Measurements from ENCODE around the gene IGFL2. TPM values are rescaled to one million over a fixed set of nuclear protein-coding genes. Genes with fewer than 3 reads are reported as not detected.

Gene IGFL2
- total and polyA plus RNA-seq, 9 of the 15 experiments (the other 6 are each of a cell fraction or from before 2014, with no cell fraction given) = 0.42 to 1.7 (median 0.75) TPM; not detected in 2

GRCh38 chr19:46134527-46134926 is 13.5 kb upstream of the IGFL2 start:
- Histone ChIP-seq H4K20me1 (replicated peaks; ENCODE audit: control insufficient read depth, insufficient read depth, low read length) (0 out of 2 replicates have a peak, but pooled peaks cover 4% of the 10 kb centered on the region), H3K9me1 (ENCODE audit: control insufficient read depth, insufficient read depth, low read length) (no peaks in the 10 kb centered on the region), H3K4me3 (no peak overlapping the region), H3K9ac (ENCODE audit: insufficient read depth in 1 of 2, low read depth in 2 of 2, low read length in 2 of 2) (no peak overlapping the region), H2AFZ (ENCODE audit: low read depth, low read length) (no peak overlapping the region), H3K79me2 (ENCODE audit: control insufficient read depth, insufficient read depth, low read length) (no peaks in the 10 kb centered on the region), H3K27me3 (ENCODE audit: control insufficient read depth in 2 of 2, insufficient read depth in 2 of 2, low read length in 2 of 2) (peaks cover 0 to 17% of the 10 kb centered on the region in 2 experiments; a peak in 3 of 5 replicates), H3K27ac (ENCODE audit: extremely low read depth, low read depth, low read length) (no peak overlapping the region), H3K4me2 (ENCODE audit: insufficient read depth, low read length) (no peak overlapping the region), H3K4me1 (replicated peaks in 1 of 2; ENCODE audit: control insufficient read depth in 2 of 2, insufficient read depth in 2 of 2, low read length in 2 of 2) (no peaks in the 10 kb centered on the region; a peak in 1 of 5 replicates), H3K9me3 (replicated peaks; ENCODE audit: control insufficient read depth, insufficient read depth, low read depth, low read length) (no peaks in the 10 kb centered on the region), H3K36me3 (ENCODE audit: control insufficient read depth, insufficient read depth, low read length) (no peaks in the 10 kb centered on the region)
- TF ChIP-seq ARID3A (IDR thresholded peaks at IDR 0.05; ENCODE audit: borderline replicate concordance, low read depth, low read length) (no peak), FIP1L1 (IDR thresholded peaks at IDR 0.05; ENCODE audit: low read depth, low read length, poor library complexity, severe bottlenecking) (no peak), SREBF2 (CRISPR knock-in tag; IDR thresholded peaks at IDR 0.05) (no peak), ZNF277 (CRISPR knock-in tag; IDR thresholded peaks at IDR 0.05; ENCODE audit: borderline replicate concordance) (no peak), ZNF146 (CRISPR knock-in tag; IDR thresholded peaks at IDR 0.05; ENCODE audit: unreplicated experiment) (no peak), KDM5B (IDR thresholded peaks at IDR 0.05; ENCODE audit: insufficient replicate concordance, low read depth, low read length) (no peak)
- intact Hi-C loops (cut with micrococcal nuclease) (no loop called here), in situ Hi-C loops (cut with MboI) (no loop called here)
- ChIA-PET POLR2A (interaction anchor here (0.6 kb wide), 1 partner anchor 63 kb away, joined by 3 read pairs; no protein-coding TSS in a partner anchor), CTCF (ENCODE audit: low intra/inter-chr PET ratio) (no interaction called here)
- FAIRE-seq = no peak
- no peak for ATAC-seq
- DNase-seq (ENCODE audit: extremely low read depth in 1 of 4, low spot score in 3 of 4) = no peak
- no TSS peak for BruUV-seq (replicated peaks)

Measured in K562 (cell line).